ENCODE measurements around the gene SIRPG. TPM values are rescaled to one million over a fixed set of nuclear protein-coding genes. Genes with fewer than 3 reads are reported as not detected.

Gene SIRPG
- total RNA-seq, 1 donor from 2014 or later = not detected

GRCh38 chr20:1595333-1595732 is 62.2 kb downstream of the SIRPG start:
- no peak for DNase-seq (ENCODE audit: low read depth, low spot score)

- DNase-seq (ENCODE audit: low read depth, low spot score) = no peak
These were observed 68.8 kb downstream of the SIRPG start for GRCh38 chr20:1588533-1589460.

- no peak for DNase-seq (ENCODE audit: low read depth, low spot score)
These were observed 69.6 kb downstream of the SIRPG start for GRCh38 chr20:1587781-1588532.

- no peak for DNase-seq (ENCODE audit: low read depth, low spot score)
These were observed 78.1 kb downstream of the SIRPG start for GRCh38 chr20:1579488-1579887.

Other genes starting within 250 kb of the SIRPG start
- gene NSFL1C, start 190.9 kb downstream of the SIRPG start, total RNA-seq = 34.4 and 44.3 TPM in 2 replicates
- 1.2 and 1.6 TPM in 2 replicates for gene SIRPB2, start 166.4 kb downstream of the SIRPG start, total RNA-seq
- not detected in 2 replicates for gene SIRPD, start 100.1 kb downstream of the SIRPG start, total RNA-seq
- gene SIRPB1, start 37.8 kb downstream of the SIRPG start, total RNA-seq = 0.73 TPM in 1 of 2 replicates, not detected in the other
- gene SIRPA, start 237.6 kb upstream of the SIRPG start, total RNA-seq = 14.5 and 25.3 TPM in 2 replicates

All from pulmonary artery endothelial cell (primary cell).